ENCODE results near the gene CTF1. TPM values are rescaled to one million over a fixed set of nuclear protein-coding genes. Genes with fewer than 3 reads are reported as not detected.

Gene CTF1
- total RNA-seq, 4 donors from 2014 or later, result 2.3 to 20.6 (median 13.8) TPM; not detected in 1

DNA sequence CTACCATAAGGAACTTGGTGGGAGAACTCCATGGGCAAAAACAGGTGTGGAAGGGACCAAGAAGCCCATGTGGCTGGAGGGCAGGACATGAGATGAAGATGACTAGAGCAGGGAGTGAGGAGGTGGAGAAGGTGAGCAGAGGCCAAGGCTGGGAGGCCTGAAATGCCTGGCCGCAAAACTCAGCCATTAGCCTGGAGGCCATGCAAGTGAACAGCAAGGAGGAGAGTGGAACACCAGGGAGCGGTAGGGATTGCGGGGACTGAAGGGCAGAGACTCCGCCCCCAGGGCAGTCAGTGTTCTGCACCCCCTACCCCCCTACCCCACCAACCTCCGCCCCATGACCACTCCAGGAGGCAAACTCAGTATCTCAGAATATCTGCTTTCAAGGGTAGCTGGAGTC lies 19.5 kb upstream of the CTF1 start:
- TF ChIP-seq POLR2A (IDR thresholded peaks at IDR 0.05) (no peak), CTCF (IDR thresholded peaks at IDR 0.05) (no peak)
- intact Hi-C loops (cut with DNase I; ENCODE audit: low total_unique reads), result no loop called here
- no peaks in the 10 kb centered on the region for H3K27me3 ChIP-seq
- peaks cover 10 to 12% of the 10 kb centered on the region in 2 donors for H3K4me1 ChIP-seq
- DNase-seq, result no peak
- peak overlapping the region; percentile 78 to 86 for H3K27ac ChIP-seq
- H3K4me3 ChIP-seq, result no peak overlapping the region
- no peaks in the 10 kb centered on the region for H3K9me3 ChIP-seq
- H3K36me3 ChIP-seq, result no peaks in the 10 kb centered on the region

- Histone ChIP-seq H3K4me1 (no peaks in the 10 kb centered on the region), H3K4me3 (no peak overlapping the region), H3K36me3 (no peaks in the 10 kb centered on the region), H3K27ac (no peak overlapping the region), H3K27me3 (no peaks in the 10 kb centered on the region), H3K9me3 (no peaks in the 10 kb centered on the region)
- no peak for DNase-seq
- no peak for TF ChIP-seq CTCF (IDR thresholded peaks at IDR 0.05)
- TF ChIP-seq POLR2A (IDR thresholded peaks at IDR 0.05), result no peak
- intact Hi-C loops (cut with DNase I; ENCODE audit: low total_unique reads), result no loop called here
These were observed 13.7 kb upstream of the CTF1 start for GRCh38 chr16:30882429-30883310.

GRCh38 chr16:30884760-30885159 lies 11.7 kb upstream of the CTF1 start:
- no peak overlapping the region for H3K4me3 ChIP-seq
- no peaks in the 10 kb centered on the region for H3K36me3 ChIP-seq
- intact Hi-C loops (cut with DNase I; ENCODE audit: low total_unique reads), result no loop called here
- H3K27me3 ChIP-seq, result no peaks in the 10 kb centered on the region
- no peak for TF ChIP-seq POLR2A (IDR thresholded peaks at IDR 0.05)
- TF ChIP-seq CTCF (IDR thresholded peaks at IDR 0.05), result no peak
- no peaks in the 10 kb centered on the region for H3K4me1 ChIP-seq
- no peaks in the 10 kb centered on the region for H3K9me3 ChIP-seq
- H3K27ac ChIP-seq, result no peak overlapping the region
- no peak for DNase-seq

DNA sequence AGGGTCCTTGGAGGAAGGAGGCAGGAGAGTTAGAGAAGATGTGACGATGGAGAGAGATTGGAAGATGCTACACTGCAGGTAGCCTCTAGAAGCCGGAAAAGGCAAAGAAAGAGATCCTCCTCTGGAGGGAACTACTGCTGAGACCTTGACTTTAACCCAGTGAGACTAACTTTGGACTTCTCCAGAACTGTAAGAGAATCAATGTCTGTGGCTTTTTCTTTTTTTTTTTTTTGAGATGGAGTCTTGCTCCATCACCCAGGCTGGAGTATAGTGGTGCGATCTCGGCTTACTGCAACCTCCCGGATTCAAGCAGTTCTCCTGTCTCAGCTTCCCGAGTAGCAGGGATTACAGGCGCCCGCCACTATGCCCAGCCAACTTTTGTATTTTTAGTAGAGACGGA lies 11.2 kb upstream of the CTF1 start:
- no peaks in the 10 kb centered on the region for H3K4me1 ChIP-seq
- no peaks in the 10 kb centered on the region for H3K36me3 ChIP-seq
- H3K27me3 ChIP-seq, result no peaks in the 10 kb centered on the region
- no peaks in the 10 kb centered on the region for H3K9me3 ChIP-seq
- DNase-seq, result no peak
- no peak overlapping the region for H3K27ac ChIP-seq
- no peak for TF ChIP-seq CTCF (IDR thresholded peaks at IDR 0.05)
- TF ChIP-seq POLR2A (IDR thresholded peaks at IDR 0.05), result no peak
- H3K4me3 ChIP-seq, result no peak overlapping the region
- intact Hi-C loops (cut with DNase I; ENCODE audit: low total_unique reads), result no loop called here

DNA sequence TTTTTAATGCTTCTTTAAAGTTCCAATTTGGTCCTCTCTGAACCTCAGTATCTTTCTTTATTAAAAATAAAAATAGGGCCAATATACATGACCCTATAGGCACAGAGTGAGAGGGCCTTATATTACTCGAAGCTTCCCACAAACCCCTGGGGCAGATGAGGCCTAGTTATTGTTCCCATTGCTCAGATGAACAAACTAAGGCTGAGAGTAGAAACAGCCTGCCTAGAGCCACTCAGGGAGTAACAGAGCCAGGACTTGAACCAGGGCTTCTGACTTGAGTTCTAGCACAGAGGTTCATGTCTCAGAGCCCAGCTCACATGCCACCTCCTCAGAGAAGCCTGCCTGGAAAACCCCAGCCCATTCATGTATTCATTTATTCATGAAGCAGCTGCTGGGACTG lies 10.3 kb upstream of the CTF1 start:
- H3K4me1 ChIP-seq, result no peaks in the 10 kb centered on the region
- TF ChIP-seq POLR2A (IDR thresholded peaks at IDR 0.05), result no peak
- TF ChIP-seq CTCF (IDR thresholded peaks at IDR 0.05), result no peak
- H3K4me3 ChIP-seq, result no peak overlapping the region
- intact Hi-C loops (cut with DNase I; ENCODE audit: low total_unique reads), result no loop called here
- no peak overlapping the region for H3K27ac ChIP-seq
- H3K27me3 ChIP-seq, result no peaks in the 10 kb centered on the region
- H3K36me3 ChIP-seq, result no peaks in the 10 kb centered on the region
- H3K9me3 ChIP-seq, result no peaks in the 10 kb centered on the region
- DNase-seq, result no peak
